GM23338 (cell line): Measurements from ENCODE around the gene EP400. TPM values are rescaled to one million over a fixed set of nuclear protein-coding genes. Genes with fewer than 3 reads are reported as not detected.

Source experiments
- ATAC-seq: fragments of 200-7000 bp; cut with Tn5 transposase; 3 replicates; pipeline ENCODE4 v1.9.1; 2020
- DNase-seq: peaks from one replicate; pipeline ENCODE4 v3.0.0-alpha.2; 2015; ENCODE audit warnings: low spot score
- H2AFZ ChIP-seq: fragments of 200-600 bp; sonication (generic); 2 replicates; pipeline ENCODE4 v1.8.0; 2016; ENCODE audit warnings: antibody characterized with exemption, mild to moderate bottlenecking, moderate library complexity
- H3F3A ChIP-seq: fragments of 200-600 bp; sonication (generic); replicated peaks from 2 replicates; pipeline ENCODE4 v1.8.0; 2017; ENCODE audit warnings: antibody characterized with exemption, mixed run types, low read depth
- H3K27ac ChIP-seq: fragments of 200-600 bp; sonication (generic); 2 replicates; pipeline ENCODE4 v1.6.1; 2016; ENCODE audit warnings: low read depth
- H3K27me3 ChIP-seq: fragments of 200-600 bp; sonication (generic); 2 replicates; pipeline ENCODE4 v1.8.0; 2016; ENCODE audit warnings: mild to moderate bottlenecking, mixed run types, moderate library complexity; ENCODE audit not compliant: insufficient read depth
- H3K36me3 ChIP-seq: fragments of 200-600 bp; sonication (generic); 2 replicates; pipeline ENCODE4 v1.8.0; 2016; ENCODE audit warnings: mild to moderate bottlenecking; ENCODE audit not compliant: insufficient read depth
- H3K4me1 ChIP-seq: fragments of 200-600 bp; sonication (generic); 2 replicates; pipeline ENCODE4 v1.8.0; 2016; ENCODE audit warnings: mild to moderate bottlenecking, moderate library complexity; ENCODE audit not compliant: insufficient read depth
- H3K4me2 ChIP-seq: fragments of 200-600 bp; sonication (generic); 2 replicates; pipeline ENCODE4 v1.7.1; 2017; ENCODE audit warnings: mixed run types
- H3K4me3 ChIP-seq: fragments of 200-600 bp; sonication (generic); 2 replicates; pipeline ENCODE4 v1.6.1; 2016; ENCODE audit warnings: mixed run types
- H3K79me2 ChIP-seq: fragments of 200-600 bp; sonication (generic); replicated peaks from 2 replicates; pipeline ENCODE4 v1.8.0; 2017; ENCODE audit warnings: mild to moderate bottlenecking; ENCODE audit not compliant: insufficient read depth
- H3K9me2 ChIP-seq: fragments of 200-600 bp; sonication (generic); 2 replicates; pipeline ENCODE4 v1.8.0; 2017; ENCODE audit not compliant: insufficient read depth
- H4K20me1 ChIP-seq: fragments of 200-600 bp; sonication (generic); replicated peaks from 2 replicates; pipeline ENCODE4 v1.8.0; 2017; ENCODE audit warnings: mild to moderate bottlenecking; ENCODE audit not compliant: insufficient read depth
- H3K27ac Mint-ChIP-seq: 2 replicates; pipeline ENCODE4 v1.8.0; 2020; ENCODE audit warnings: inconsistent platforms, mild to moderate bottlenecking, moderate library complexity, mixed read lengths
- H3K27me3 Mint-ChIP-seq: 3 replicates; pipeline ENCODE4 v1.8.0; 2022; ENCODE audit warnings: low read depth, mild to moderate bottlenecking, moderate library complexity, mixed read lengths, inconsistent platforms; ENCODE audit not compliant: insufficient read depth, poor library complexity
- H3K36me3 Mint-ChIP-seq: 3 replicates; pipeline ENCODE4 v1.8.0; 2021; ENCODE audit warnings: low read depth, mild to moderate bottlenecking, inconsistent platforms, moderate library complexity, mixed read lengths
- H3K4me1 Mint-ChIP-seq: 3 replicates; pipeline ENCODE4 v1.8.0; 2020; ENCODE audit warnings: mild to moderate bottlenecking, inconsistent platforms, mixed read lengths
- H3K4me3 Mint-ChIP-seq: 3 replicates; pipeline ENCODE4 v1.8.0; 2021; ENCODE audit warnings: moderate library complexity, mild to moderate bottlenecking, inconsistent platforms, mixed read lengths
- H3K9me3 Mint-ChIP-seq: 3 replicates; pipeline ENCODE4 v1.8.0; 2020; ENCODE audit warnings: moderate library complexity, mild to moderate bottlenecking, inconsistent platforms, mixed read lengths
- CREB1 ChIP-seq: fragments of 250-450 bp; sonication (Bioruptor Pico); IDR thresholded peaks from 2 replicates; pipeline ENCODE4 v1.5.0; 2020; ENCODE audit warnings: low read depth, mild to moderate bottlenecking, moderate library complexity
- EZH2phosphoT487 ChIP-seq: fragments of 200-600 bp; sonication (generic); IDR thresholded peaks from one replicate; pipeline ENCODE4 v1.8.1; 2018; ENCODE audit warnings: antibody characterized with exemption; ENCODE audit not compliant: unreplicated experiment
- JUNB ChIP-seq: IDR thresholded peaks from one replicate; pipeline ENCODE4 v1.6.1; 2016; ENCODE audit warnings: antibody characterized with exemption; ENCODE audit not compliant: unreplicated experiment
- NANOG ChIP-seq: IDR thresholded peaks from 2 replicates; pipeline ENCODE4 v1.6.1; 2016; ENCODE audit warnings: antibody characterized with exemption, borderline replicate concordance
- POLR2AphosphoS5 ChIP-seq: IDR thresholded peaks from 2 replicates; pipeline ENCODE4 v1.6.1; 2016; ENCODE audit warnings: antibody characterized with exemption, low read depth
- STAT1 ChIP-seq: IDR thresholded peaks from one replicate; pipeline ENCODE4 v1.6.1; 2016; ENCODE audit warnings: antibody characterized with exemption; ENCODE audit not compliant: unreplicated experiment
- ZNF331 ChIP-seq: fragments of 250-450 bp; sonication (Bioruptor Pico); IDR thresholded peaks from 2 replicates; pipeline ENCODE4 v1.5.0; 2020; ENCODE audit warnings: low read depth, mild to moderate bottlenecking, moderate library complexity
- polyA plus RNA-seq: library from polyadenylated mRNA; unstranded; fragments of >200 nt; fragmentation: Nextera tagmentation; extraction: Ambion mirVana; gene quantifications from 2 replicates; pipeline ENCODE4 v1.2.1, GENCODE V29; 2016
- total RNA-seq: library from RNA; depleted of rRNA; stranded (reverse); fragments of >200 nt; shearing (Covaris generic); gene quantifications from 2 replicates; pipeline ENCODE4 v1.2.3, GENCODE V29; 2014
- TF ChIP-seq, protein P1 (sequence below): IDR thresholded peaks from one replicate; pipeline ENCODE4 v1.6.1; 2018; ENCODE audit warnings: antibody characterized with exemption; ENCODE audit not compliant: unreplicated experiment
- TF ChIP-seq, protein P2 (sequence below): IDR thresholded peaks from 2 replicates; pipeline ENCODE4 v1.6.1; 2016; ENCODE audit warnings: antibody characterized with exemption
- TF ChIP-seq, protein P3 (sequence below), 2 experiments: fragments of 200-600 bp in 1 of 2; sonication (generic) in 1 of 2; conservative IDR thresholded peaks; 2 replicates each; pipeline versions ENCODE4 v1.5.1 to v1.6.1; 2016 to 2017; ENCODE audit warnings: antibody characterized with exemption in 2 of 2, low read depth in 2 of 2, mild to moderate bottlenecking in 2 of 2, moderate library complexity in 1 of 2
- TF ChIP-seq, protein P4 (sequence below): fragments of 250-450 bp; sonication (Bioruptor Pico); IDR thresholded peaks from 2 replicates; pipeline ENCODE4 v1.5.0; 2020; ENCODE audit warnings: mild to moderate bottlenecking, moderate library complexity

The EP400 gene
- total and polyA plus RNA-seq, 2 experiments from 2014 or later: 26.3 to 57.2 TPM

DNA sequence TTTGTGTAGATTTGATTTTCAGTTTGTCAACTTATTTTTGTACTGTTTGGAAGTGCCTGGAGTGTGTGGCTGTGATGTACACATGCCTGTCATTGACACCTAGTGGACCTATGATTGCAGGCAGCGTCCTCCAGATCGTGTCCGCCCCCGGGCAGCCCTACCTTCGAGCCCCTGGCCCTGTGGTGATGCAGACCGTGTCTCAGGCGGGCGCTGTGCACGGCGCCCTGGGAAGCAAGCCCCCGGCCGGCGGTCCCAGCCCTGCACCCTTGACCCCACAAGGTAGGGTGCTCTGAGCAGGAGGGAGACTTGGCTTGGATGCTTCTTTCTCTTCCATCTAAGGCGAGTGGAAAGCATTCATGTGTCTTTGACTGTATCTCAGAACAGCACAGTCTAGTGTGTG lies 75.8 kb downstream of the EP400 start (continued):
- TF ChIP-seq, protein P1, sequence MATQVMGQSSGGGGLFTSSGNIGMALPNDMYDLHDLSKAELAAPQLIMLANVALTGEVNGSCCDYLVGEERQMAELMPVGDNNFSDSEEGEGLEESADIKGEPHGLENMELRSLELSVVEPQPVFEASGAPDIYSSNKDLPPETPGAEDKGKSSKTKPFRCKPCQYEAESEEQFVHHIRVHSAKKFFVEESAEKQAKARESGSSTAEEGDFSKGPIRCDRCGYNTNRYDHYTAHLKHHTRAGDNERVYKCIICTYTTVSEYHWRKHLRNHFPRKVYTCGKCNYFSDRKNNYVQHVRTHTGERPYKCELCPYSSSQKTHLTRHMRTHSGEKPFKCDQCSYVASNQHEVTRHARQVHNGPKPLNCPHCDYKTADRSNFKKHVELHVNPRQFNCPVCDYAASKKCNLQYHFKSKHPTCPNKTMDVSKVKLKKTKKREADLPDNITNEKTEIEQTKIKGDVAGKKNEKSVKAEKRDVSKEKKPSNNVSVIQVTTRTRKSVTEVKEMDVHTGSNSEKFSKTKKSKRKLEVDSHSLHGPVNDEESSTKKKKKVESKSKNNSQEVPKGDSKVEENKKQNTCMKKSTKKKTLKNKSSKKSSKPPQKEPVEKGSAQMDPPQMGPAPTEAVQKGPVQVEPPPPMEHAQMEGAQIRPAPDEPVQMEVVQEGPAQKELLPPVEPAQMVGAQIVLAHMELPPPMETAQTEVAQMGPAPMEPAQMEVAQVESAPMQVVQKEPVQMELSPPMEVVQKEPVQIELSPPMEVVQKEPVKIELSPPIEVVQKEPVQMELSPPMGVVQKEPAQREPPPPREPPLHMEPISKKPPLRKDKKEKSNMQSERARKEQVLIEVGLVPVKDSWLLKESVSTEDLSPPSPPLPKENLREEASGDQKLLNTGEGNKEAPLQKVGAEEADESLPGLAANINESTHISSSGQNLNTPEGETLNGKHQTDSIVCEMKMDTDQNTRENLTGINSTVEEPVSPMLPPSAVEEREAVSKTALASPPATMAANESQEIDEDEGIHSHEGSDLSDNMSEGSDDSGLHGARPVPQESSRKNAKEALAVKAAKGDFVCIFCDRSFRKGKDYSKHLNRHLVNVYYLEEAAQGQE: no peak
- no peak for TF ChIP-seq STAT1
- TF ChIP-seq, protein P2, sequence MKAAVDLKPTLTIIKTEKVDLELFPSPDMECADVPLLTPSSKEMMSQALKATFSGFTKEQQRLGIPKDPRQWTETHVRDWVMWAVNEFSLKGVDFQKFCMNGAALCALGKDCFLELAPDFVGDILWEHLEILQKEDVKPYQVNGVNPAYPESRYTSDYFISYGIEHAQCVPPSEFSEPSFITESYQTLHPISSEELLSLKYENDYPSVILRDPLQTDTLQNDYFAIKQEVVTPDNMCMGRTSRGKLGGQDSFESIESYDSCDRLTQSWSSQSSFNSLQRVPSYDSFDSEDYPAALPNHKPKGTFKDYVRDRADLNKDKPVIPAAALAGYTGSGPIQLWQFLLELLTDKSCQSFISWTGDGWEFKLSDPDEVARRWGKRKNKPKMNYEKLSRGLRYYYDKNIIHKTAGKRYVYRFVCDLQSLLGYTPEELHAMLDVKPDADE: no peak

DNA sequence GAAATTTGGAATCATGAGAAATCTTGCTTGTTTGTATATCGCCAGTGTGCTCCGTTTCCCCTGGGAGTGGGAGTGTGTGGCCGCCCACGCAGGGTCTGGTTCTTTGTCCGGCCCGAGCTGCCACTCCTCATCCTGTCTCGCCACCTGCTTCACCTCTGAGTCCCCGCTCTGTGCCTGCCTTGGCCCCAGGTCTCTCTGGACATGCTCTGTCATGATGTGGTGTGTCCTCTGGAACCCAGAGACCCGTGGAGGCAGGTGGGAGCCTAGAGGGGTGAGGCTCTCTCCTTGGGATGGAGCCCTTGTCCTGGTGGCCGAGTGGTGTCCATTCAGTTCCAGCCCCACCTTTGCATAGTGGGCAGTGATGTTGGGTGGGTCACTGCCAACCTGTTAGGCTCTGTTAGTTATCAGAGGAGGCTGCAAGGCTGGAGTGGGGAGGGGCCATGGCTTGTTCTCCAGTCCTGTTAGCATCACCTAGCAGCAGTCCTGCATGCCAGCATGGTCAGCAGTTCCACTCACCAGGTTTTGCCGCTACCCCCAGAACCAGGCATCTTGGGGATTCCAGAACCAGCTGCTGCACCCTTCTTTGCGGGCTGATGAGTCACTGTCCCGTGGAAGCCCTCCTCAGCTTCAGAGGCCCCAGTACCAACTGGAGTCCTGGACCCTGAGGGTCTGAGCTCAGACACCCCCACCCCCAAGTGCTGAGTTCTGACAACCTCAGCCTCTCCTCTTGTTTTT lies 76.5 kb downstream of the EP400 start:
- H3K27me3 ChIP-seq: no peaks in the 10 kb centered on the region
- H3K79me2 ChIP-seq: no peaks in the 10 kb centered on the region
- DNase-seq (no peak), ATAC-seq (no peak)
- H3K27ac Mint-ChIP-seq: no peak overlapping the region
- H2AFZ ChIP-seq: no peak overlapping the region
- H3K36me3 Mint-ChIP-seq: peaks cover 85% of the 10 kb centered on the region
- peaks cover 31% of the 10 kb centered on the region for H3K36me3 ChIP-seq
- no peaks in the 10 kb centered on the region for H3K4me1 ChIP-seq
- no peak overlapping the region for H3K4me3 ChIP-seq
- H4K20me1 ChIP-seq: no peaks in the 10 kb centered on the region
- H3F3A ChIP-seq: no peaks in the 10 kb centered on the region
- peaks cover 7% of the 10 kb centered on the region for H3K27me3 Mint-ChIP-seq
- no peaks in the 10 kb centered on the region for H3K4me1 Mint-ChIP-seq
- no peaks in the 10 kb centered on the region for H3K9me3 Mint-ChIP-seq
- no peak overlapping the region for H3K4me2 ChIP-seq
- H3K27ac ChIP-seq: no peak overlapping the region
- no peaks in the 10 kb centered on the region for H3K9me2 ChIP-seq
- no peak overlapping the region for H3K4me3 Mint-ChIP-seq
- TF ChIP-seq, protein P3, sequence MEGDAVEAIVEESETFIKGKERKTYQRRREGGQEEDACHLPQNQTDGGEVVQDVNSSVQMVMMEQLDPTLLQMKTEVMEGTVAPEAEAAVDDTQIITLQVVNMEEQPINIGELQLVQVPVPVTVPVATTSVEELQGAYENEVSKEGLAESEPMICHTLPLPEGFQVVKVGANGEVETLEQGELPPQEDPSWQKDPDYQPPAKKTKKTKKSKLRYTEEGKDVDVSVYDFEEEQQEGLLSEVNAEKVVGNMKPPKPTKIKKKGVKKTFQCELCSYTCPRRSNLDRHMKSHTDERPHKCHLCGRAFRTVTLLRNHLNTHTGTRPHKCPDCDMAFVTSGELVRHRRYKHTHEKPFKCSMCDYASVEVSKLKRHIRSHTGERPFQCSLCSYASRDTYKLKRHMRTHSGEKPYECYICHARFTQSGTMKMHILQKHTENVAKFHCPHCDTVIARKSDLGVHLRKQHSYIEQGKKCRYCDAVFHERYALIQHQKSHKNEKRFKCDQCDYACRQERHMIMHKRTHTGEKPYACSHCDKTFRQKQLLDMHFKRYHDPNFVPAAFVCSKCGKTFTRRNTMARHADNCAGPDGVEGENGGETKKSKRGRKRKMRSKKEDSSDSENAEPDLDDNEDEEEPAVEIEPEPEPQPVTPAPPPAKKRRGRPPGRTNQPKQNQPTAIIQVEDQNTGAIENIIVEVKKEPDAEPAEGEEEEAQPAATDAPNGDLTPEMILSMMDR (conservative IDR thresholded peaks at IDR 0.05; ENCODE audit: low read depth in 2 of 2): no peak
- TF ChIP-seq POLR2AphosphoS5 (no peak), NANOG (no peak), CREB1 (CRISPR knock-in tag) (no peak), EZH2phosphoT487 (no peak), JUNB (no peak), ZNF331 (CRISPR knock-in tag) (no peak)
- TF ChIP-seq, protein P2: no peak
- TF ChIP-seq, protein P4, sequence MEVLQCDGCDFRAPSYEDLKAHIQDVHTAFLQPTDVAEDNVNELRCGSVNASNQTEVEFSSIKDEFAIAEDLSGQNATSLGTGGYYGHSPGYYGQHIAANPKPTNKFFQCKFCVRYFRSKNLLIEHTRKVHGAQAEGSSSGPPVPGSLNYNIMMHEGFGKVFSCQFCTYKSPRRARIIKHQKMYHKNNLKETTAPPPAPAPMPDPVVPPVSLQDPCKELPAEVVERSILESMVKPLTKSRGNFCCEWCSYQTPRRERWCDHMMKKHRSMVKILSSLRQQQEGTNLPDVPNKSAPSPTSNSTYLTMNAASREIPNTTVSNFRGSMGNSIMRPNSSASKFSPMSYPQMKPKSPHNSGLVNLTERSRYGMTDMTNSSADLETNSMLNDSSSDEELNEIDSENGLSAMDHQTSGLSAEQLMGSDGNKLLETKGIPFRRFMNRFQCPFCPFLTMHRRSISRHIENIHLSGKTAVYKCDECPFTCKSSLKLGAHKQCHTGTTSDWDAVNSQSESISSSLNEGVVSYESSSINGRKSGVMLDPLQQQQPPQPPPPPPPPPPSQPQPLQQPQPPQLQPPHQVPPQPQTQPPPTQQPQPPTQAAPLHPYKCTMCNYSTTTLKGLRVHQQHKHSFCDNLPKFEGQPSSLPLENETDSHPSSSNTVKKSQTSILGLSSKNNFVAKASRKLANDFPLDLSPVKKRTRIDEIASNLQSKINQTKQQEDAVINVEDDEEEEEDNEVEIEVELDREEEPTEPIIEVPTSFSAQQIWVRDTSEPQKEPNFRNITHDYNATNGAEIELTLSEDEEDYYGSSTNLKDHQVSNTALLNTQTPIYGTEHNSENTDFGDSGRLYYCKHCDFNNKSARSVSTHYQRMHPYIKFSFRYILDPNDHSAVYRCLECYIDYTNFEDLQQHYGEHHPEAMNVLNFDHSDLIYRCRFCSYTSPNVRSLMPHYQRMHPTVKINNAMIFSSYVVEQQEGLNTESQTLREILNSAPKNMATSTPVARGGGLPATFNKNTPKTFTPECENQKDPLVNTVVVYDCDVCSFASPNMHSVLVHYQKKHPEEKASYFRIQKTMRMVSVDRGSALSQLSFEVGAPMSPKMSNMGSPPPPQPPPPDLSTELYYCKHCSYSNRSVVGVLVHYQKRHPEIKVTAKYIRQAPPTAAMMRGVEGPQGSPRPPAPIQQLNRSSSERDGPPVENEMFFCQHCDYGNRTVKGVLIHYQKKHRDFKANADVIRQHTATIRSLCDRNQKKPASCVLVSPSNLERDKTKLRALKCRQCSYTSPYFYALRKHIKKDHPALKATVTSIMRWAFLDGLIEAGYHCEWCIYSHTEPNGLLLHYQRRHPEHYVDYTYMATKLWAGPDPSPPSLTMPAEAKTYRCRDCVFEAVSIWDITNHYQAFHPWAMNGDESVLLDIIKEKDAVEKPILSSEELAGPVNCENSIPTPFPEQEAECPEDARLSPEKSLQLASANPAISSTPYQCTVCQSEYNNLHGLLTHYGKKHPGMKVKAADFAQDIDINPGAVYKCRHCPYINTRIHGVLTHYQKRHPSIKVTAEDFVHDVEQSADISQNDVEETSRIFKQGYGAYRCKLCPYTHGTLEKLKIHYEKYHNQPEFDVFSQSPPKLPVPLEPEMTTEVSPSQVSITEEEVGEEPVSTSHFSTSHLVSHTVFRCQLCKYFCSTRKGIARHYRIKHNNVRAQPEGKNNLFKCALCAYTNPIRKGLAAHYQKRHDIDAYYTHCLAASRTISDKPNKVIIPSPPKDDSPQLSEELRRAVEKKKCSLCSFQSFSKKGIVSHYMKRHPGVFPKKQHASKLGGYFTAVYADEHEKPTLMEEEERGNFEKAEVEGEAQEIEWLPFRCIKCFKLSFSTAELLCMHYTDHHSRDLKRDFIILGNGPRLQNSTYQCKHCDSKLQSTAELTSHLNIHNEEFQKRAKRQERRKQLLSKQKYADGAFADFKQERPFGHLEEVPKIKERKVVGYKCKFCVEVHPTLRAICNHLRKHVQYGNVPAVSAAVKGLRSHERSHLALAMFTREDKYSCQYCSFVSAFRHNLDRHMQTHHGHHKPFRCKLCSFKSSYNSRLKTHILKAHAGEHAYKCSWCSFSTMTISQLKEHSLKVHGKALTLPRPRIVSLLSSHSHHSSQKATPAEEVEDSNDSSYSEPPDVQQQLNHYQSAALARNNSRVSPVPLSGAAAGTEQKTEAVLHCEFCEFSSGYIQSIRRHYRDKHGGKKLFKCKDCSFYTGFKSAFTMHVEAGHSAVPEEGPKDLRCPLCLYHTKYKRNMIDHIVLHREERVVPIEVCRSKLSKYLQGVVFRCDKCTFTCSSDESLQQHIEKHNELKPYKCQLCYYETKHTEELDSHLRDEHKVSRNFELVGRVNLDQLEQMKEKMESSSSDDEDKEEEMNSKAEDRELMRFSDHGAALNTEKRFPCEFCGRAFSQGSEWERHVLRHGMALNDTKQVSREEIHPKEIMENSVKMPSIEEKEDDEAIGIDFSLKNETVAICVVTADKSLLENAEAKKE: no peak
